ENCODE results near the gene DPM1. TPM values are rescaled to one million over a fixed set of nuclear protein-coding genes. Genes with fewer than 3 reads are reported as not detected.

DPM1 gene
- total and polyA plus RNA-seq, 8 donors = 10.7 to 74.1 (median 50.3) TPM

- H3K36me3 ChIP-seq = peaks cover 0 to 77% (median 62%) of the 10 kb centered on the region in 4 donors
- intact Hi-C loops (cut with DNase I; ENCODE audit: low total_unique reads) = no loop called here
- TF ChIP-seq CTCF (IDR thresholded peaks at IDR 0.05) = no peak
- no peak for TF ChIP-seq POLR2AphosphoS5 (IDR thresholded peaks at IDR 0.05)
- no peak for TF ChIP-seq EP300 (IDR thresholded peaks at IDR 0.05)
- TF ChIP-seq POLR2A (IDR thresholded peaks at IDR 0.05) = no peak
- no peaks in the 10 kb centered on the region for H3K27me3 ChIP-seq
- H3K27ac ChIP-seq = no peak overlapping the region
- no peak for DNase-seq
- H3K9me3 ChIP-seq = no peaks in the 10 kb centered on the region
- H3K4me3 ChIP-seq = no peak overlapping the region
- 91 to 100% (median 93%) methylated on average over 1 of the region's 1 CpG for WGBS, 5 donors
- peaks cover 12 to 49% (median 36%) of the 10 kb centered on the region in 4 donors for H3K4me1 ChIP-seq
Measured at GRCh38 chr20:50901301-50901700, 57.0 kb downstream of the DPM1 start.

GRCh38 chr20:50900261-50900660 lies 58.1 kb downstream of the DPM1 start:
- H3K27ac ChIP-seq = no peak overlapping the region
- H3K36me3 ChIP-seq = peaks cover 0 to 77% (median 65%) of the 10 kb centered on the region in 4 donors
- no peaks in the 10 kb centered on the region for H3K9me3 ChIP-seq
- intact Hi-C loops (cut with DNase I; ENCODE audit: low total_unique reads) = no loop called here
- 89 to 94% (median 92%) methylated on average over 7 of the region's 7 CpGs for WGBS, 5 donors
- TF ChIP-seq POLR2AphosphoS5 (IDR thresholded peaks at IDR 0.05) (no peak), CTCF (IDR thresholded peaks at IDR 0.05) (no peak), EP300 (IDR thresholded peaks at IDR 0.05) (no peak)
- no peak for DNase-seq
- no peak overlapping the region for H3K4me3 ChIP-seq
- H3K27me3 ChIP-seq = no peaks in the 10 kb centered on the region
- H3K4me1 ChIP-seq = peaks cover 18 to 48% (median 35%) of the 10 kb centered on the region in 4 donors

GRCh38 chr20:50898475-50898874 lies 59.9 kb downstream of the DPM1 start:
- no peak overlapping the region for H3K27ac ChIP-seq
- DNase-seq = no peak
- WGBS, 5 donors = 83 to 100% (median 91%) methylated on average over 1 of the region's 1 CpG
- TF ChIP-seq CTCF (IDR thresholded peaks at IDR 0.05) = no peak
- no peak for TF ChIP-seq POLR2AphosphoS5 (IDR thresholded peaks at IDR 0.05)
- no peak for TF ChIP-seq POLR2A (IDR thresholded peaks at IDR 0.05)
- no peak for TF ChIP-seq EP300 (IDR thresholded peaks at IDR 0.05)
- H3K27me3 ChIP-seq = no peaks in the 10 kb centered on the region
- no peak overlapping the region for H3K4me3 ChIP-seq
- no peaks in the 10 kb centered on the region for H3K9me3 ChIP-seq
- H3K4me1 ChIP-seq = peaks cover 19 to 47% (median 32%) of the 10 kb centered on the region in 4 donors
- intact Hi-C loops (cut with DNase I; ENCODE audit: low total_unique reads) = no loop called here
- peaks cover 4 to 84% (median 76%) of the 10 kb centered on the region in 4 donors for H3K36me3 ChIP-seq

GRCh38 chr20:50895111-50895830 lies 63.1 kb downstream of the DPM1 start:
- peak overlapping the region; percentile 35 to 73 (median 62) for H3K27ac ChIP-seq
- intact Hi-C loops (cut with DNase I; ENCODE audit: low total_unique reads) = no loop called here
- H3K9me3 ChIP-seq = no peaks in the 10 kb centered on the region
- peaks cover 19 to 89% (median 84%) of the 10 kb centered on the region in 4 donors for H3K36me3 ChIP-seq
- peak in 1 of 2 donors; percentile 84 for DNase-seq
- TF ChIP-seq EP300 (IDR thresholded peaks at IDR 0.05) (no peak), POLR2AphosphoS5 (IDR thresholded peaks at IDR 0.05) (peak in 2 of 3 donors; percentile 61 to 84)
- 52 to 87% (median 68%) methylated on average over 8 of the region's 8 CpGs for WGBS, 5 donors
- H3K27me3 ChIP-seq = no peaks in the 10 kb centered on the region
- H3K4me1 ChIP-seq = peaks cover 12 to 43% (median 26%) of the 10 kb centered on the region in 4 donors
- H3K4me3 ChIP-seq = no peak overlapping the region

- DNase-seq = no peak
- 95 to 99% (median 98%) methylated on average over 7 of the region's 7 CpGs for WGBS, 5 donors
- H3K4me1 ChIP-seq = peaks cover 12 to 43% (median 26%) of the 10 kb centered on the region in 4 donors
- no peaks in the 10 kb centered on the region for H3K27me3 ChIP-seq
- peaks cover 21 to 86% (median 81%) of the 10 kb centered on the region in 4 donors for H3K36me3 ChIP-seq
- H3K27ac ChIP-seq = no peak overlapping the region
- no peak overlapping the region for H3K4me3 ChIP-seq
- intact Hi-C loops (cut with DNase I; ENCODE audit: low total_unique reads) = no loop called here
- TF ChIP-seq CTCF (IDR thresholded peaks at IDR 0.05) = no peak
- TF ChIP-seq POLR2A (IDR thresholded peaks at IDR 0.05) = no peak
- TF ChIP-seq POLR2AphosphoS5 (IDR thresholded peaks at IDR 0.05) = no peak
- TF ChIP-seq EP300 (IDR thresholded peaks at IDR 0.05) = no peak
- H3K9me3 ChIP-seq = no peaks in the 10 kb centered on the region
Measured at GRCh38 chr20:50893620-50894019, 64.7 kb downstream of the DPM1 start.
